Immature natural killer cell (primary cell): ENCODE measurements around the gene EMX1. TPM values are rescaled to one million over a fixed set of nuclear protein-coding genes. Genes with fewer than 3 reads are reported as not detected.

Source experiments
- DNase-seq, 3 donors: peaks; one replicate each; pipeline ENCODE4 v3.0.0; 2022; ENCODE audit warnings: mixed read lengths in 1 of 3
- H3K27ac Mint-ChIP-seq, 6 donors: one replicate each; pipeline ENCODE4 v1.8.0; 2020; ENCODE audit warnings: mixed read lengths in 6 of 6, mild to moderate bottlenecking in 5 of 6, inconsistent platforms in 4 of 6, moderate library complexity in 3 of 6
- H3K27me3 Mint-ChIP-seq, 3 donors: one replicate each; pipeline ENCODE4 v1.8.0; 2020 to 2021; ENCODE audit warnings: low read depth in 3 of 3, mild to moderate bottlenecking in 3 of 3, mixed read lengths in 3 of 3, moderate library complexity in 3 of 3, inconsistent platforms in 1 of 3
- H3K36me3 Mint-ChIP-seq, 3 donors: one replicate each; pipeline ENCODE4 v1.8.0; 2020; ENCODE audit warnings: mixed read lengths in 3 of 3, inconsistent platforms in 2 of 3, mild to moderate bottlenecking in 2 of 3
- H3K4me1 Mint-ChIP-seq, 2 donors: one replicate each; pipeline ENCODE4 v1.8.0; 2020; ENCODE audit warnings: inconsistent platforms in 2 of 2, mild to moderate bottlenecking in 2 of 2, mixed read lengths in 2 of 2, moderate library complexity in 1 of 2
- H3K4me3 Mint-ChIP-seq, 5 donors: one replicate each; pipeline ENCODE4 v1.8.0; 2020; ENCODE audit warnings: mild to moderate bottlenecking in 5 of 5, mixed read lengths in 5 of 5, inconsistent platforms in 3 of 5, moderate library complexity in 3 of 5
- H3K9me3 Mint-ChIP-seq, 6 donors: one replicate each; pipeline ENCODE4 v1.8.0; 2020; ENCODE audit warnings: mild to moderate bottlenecking in 6 of 6, mixed read lengths in 6 of 6, inconsistent platforms in 4 of 6, moderate library complexity in 3 of 6
- polyA plus RNA-seq, 3 donors: library from polyadenylated mRNA; unstranded; fragments of 300-500 nt; fragmentation: Illumina TruSeq; gene quantifications; one replicate each; pipeline ENCODE4 v1.2.3, GENCODE V29; 2021

Gene EMX1
- polyA plus RNA-seq, 3 donors from 2014 or later = not detected

DNA sequence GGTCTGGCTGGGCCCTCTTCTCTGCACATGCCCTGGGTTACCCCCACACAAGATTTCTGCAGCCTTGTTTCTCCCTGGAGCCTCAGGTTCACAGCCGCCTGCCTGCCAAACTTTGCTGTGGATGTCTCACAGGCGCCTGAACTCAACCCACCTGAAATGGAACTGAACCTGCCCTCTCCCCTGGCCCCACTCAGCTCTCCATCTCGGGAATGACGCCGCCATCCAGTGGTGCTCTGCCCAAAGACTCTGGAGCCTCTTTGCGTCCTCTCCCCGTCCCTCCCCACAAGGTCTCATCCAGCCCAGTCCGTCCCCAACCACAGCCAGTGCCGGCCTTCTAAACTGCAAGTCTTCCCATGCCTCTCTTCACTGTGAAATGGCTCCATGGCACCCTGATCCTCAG is 29.1 kb downstream of the EMX1 start:
- Mint-ChIP-seq H3K9me3 (no peaks in the 10 kb centered on the region), H3K4me3 (no peak overlapping the region), H3K27me3 (peaks cover 2 to 4% (median 3%) of the 10 kb centered on the region in 3 donors), H3K4me1 (no peaks in the 10 kb centered on the region), H3K36me3 (peaks cover 0 to 3% (median 0%) of the 10 kb centered on the region in 3 donors), H3K27ac (no peak overlapping the region)
- no peak for DNase-seq

GRCh38 chr2:72947952-72948830 is 30.9 kb downstream of the EMX1 start:
- H3K4me1 Mint-ChIP-seq = peaks cover 3 to 4% of the 10 kb centered on the region in 2 donors
- H3K9me3 Mint-ChIP-seq = no peaks in the 10 kb centered on the region
- no peak overlapping the region for H3K27ac Mint-ChIP-seq
- H3K36me3 Mint-ChIP-seq = peaks cover 0 to 3% (median 0%) of the 10 kb centered on the region in 3 donors
- H3K27me3 Mint-ChIP-seq = peaks cover 0 to 4% (median 3%) of the 10 kb centered on the region in 3 donors
- H3K4me3 Mint-ChIP-seq = no peak overlapping the region
- no peak for DNase-seq

GRCh38 chr2:72949045-72949444 is 31.7 kb downstream of the EMX1 start:
- peaks cover 12 to 13% of the 10 kb centered on the region in 2 donors for H3K4me1 Mint-ChIP-seq
- H3K36me3 Mint-ChIP-seq = peaks cover 0 to 3% (median 0%) of the 10 kb centered on the region in 3 donors
- H3K27me3 Mint-ChIP-seq = peaks cover 0 to 4% (median 3%) of the 10 kb centered on the region in 3 donors
- no peaks in the 10 kb centered on the region for H3K9me3 Mint-ChIP-seq
- no peak overlapping the region for H3K27ac Mint-ChIP-seq
- no peak overlapping the region for H3K4me3 Mint-ChIP-seq
- no peak for DNase-seq

DNA sequence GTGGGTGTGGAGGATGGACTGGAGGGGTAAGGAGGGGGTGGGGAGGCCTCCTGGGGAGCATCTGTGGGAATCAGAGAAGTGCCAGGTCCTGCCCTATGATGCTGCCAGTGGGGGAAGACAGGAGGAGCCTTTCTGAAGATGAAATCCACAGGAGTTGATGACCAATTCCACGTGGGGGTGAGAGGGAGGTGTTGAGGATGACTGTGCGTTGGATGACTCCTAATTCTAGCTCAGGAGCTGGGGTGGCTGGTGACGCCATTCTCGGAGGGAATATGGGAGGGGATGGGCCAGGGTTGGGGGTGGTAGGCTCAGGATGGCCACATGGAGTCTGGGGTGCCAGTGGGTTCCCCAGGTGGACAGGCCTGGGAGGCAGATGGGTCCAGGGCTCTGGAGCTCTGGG is 32.3 kb downstream of the EMX1 start:
- DNase-seq = no peak
- Mint-ChIP-seq H3K27ac (peak overlapping the region in 1 of 6 donors; percentile 40), H3K4me1 (peaks cover 18 to 19% of the 10 kb centered on the region in 2 donors), H3K36me3 (peaks cover 0 to 3% (median 0%) of the 10 kb centered on the region in 3 donors), H3K4me3 (no peak overlapping the region), H3K27me3 (peaks cover 0 to 4% (median 3%) of the 10 kb centered on the region in 3 donors), H3K9me3 (no peaks in the 10 kb centered on the region)

DNA sequence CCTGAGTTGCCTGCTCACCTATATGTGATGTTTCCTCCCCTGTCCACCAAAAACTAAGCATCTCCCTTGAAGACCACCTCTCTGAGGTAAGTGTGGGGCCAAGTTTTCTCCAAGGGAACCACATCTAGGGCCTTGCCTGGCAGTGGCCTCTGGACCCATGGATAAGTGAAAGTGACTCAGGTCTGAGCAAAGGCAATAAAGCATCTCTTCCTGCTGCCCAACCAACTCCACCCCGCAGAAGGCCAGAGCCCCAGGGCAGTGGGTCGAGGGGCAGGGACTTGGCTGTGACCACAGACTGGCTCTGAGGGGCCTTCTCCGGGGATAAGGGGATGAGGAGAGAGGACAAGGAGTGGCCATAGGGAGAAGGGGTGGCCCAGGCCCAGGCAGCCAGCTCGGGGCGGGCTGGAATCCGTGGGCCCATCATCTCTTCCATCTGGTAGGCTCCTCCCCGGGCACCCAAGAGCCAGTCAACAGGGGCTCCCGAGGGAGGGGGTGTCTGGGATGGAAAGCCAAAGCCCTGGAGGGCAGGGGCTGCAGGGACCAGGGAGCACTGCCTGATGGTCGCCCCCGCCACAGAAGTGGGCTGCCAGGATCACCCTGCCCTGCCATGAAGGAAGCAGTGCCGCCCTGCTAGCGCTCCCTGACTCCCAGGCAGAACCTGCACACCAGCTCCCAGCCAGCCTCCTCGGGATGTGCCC is 33.4 kb downstream of the EMX1 start:
- Mint-ChIP-seq H3K36me3 (peaks cover 0 to 3% (median 0%) of the 10 kb centered on the region in 3 donors), H3K9me3 (no peaks in the 10 kb centered on the region), H3K4me1 (peaks cover 29% of the 10 kb centered on the region in 2 donors), H3K27ac (no peak overlapping the region), H3K27me3 (peaks cover 0 to 4% (median 3%) of the 10 kb centered on the region in 3 donors), H3K4me3 (no peak overlapping the region)
- no peak for DNase-seq

DNA sequence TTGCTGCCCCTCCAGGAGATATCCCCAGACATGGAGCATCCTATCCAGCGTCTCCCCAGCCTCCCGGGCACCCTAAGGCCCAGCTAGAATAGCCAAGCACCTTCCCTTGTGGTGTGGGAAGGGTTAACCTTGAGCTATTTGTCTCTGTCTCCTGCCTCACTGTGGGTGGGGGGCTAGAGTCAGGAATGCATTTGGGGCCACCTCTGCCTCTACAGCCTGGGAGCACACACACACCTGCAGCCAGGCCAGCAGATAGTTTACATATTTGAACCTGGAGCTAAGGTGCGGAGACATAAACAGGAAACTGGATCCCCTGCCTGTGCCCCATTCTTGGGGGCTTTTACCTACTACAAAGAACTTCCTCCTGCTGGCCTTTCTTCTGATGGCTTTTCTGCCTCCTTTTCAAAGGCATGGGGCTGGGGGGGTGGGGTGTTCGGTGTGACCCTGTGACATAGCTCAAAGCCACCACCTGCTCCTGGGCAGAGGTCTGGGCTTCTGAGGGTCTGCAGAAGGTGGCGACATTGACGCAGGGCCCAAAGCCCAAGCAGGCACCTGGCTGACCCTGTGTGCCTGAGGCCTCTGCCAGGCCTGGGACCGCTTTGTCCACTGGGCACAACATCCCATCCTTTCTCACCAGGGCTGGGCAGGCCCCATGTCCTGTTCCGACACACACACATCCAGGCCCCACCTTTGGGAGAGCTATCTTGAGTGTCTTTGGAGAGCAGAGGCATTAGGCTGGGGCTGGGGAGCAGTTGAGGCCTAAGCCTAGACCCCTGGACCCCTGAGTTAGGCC is 34.2 kb downstream of the EMX1 start:
- Mint-ChIP-seq H3K36me3 (peaks cover 0 to 3% (median 0%) of the 10 kb centered on the region in 3 donors), H3K9me3 (no peaks in the 10 kb centered on the region), H3K4me3 (no peak overlapping the region), H3K4me1 (peaks cover 33 to 34% of the 10 kb centered on the region in 2 donors), H3K27me3 (peaks cover 0 to 4% (median 3%) of the 10 kb centered on the region in 3 donors), H3K27ac (no peak overlapping the region)
- no peak for DNase-seq

- Mint-ChIP-seq H3K27me3 (peaks cover 0 to 3% (median 0%) of the 10 kb centered on the region in 3 donors), H3K36me3 (peaks cover 0 to 7% (median 3%) of the 10 kb centered on the region in 3 donors), H3K9me3 (no peaks in the 10 kb centered on the region), H3K4me1 (peaks cover 41% of the 10 kb centered on the region in 2 donors), H3K4me3 (no peak overlapping the region), H3K27ac (peak overlapping the region in 2 of 6 donors; percentile 15 to 31)
- no peak for DNase-seq
Measured at GRCh38 chr2:72952110-72952823, 34.9 kb downstream of the EMX1 start.

- H3K9me3 Mint-ChIP-seq = no peaks in the 10 kb centered on the region
- peaks cover 0 to 3% (median 0%) of the 10 kb centered on the region in 3 donors for H3K27me3 Mint-ChIP-seq
- H3K4me3 Mint-ChIP-seq = peak overlapping the region; percentile 89 to 98 (median 93)
- H3K4me1 Mint-ChIP-seq = peaks cover 47 to 48% of the 10 kb centered on the region in 2 donors
- DNase-seq = no peak
- peak overlapping the region; percentile 90 to 95 (median 93) for H3K27ac Mint-ChIP-seq
- peaks cover 0 to 7% (median 3%) of the 10 kb centered on the region in 3 donors for H3K36me3 Mint-ChIP-seq
Measured at GRCh38 chr2:72952961-72953360, 35.6 kb downstream of the EMX1 start.

GRCh38 chr2:72953528-72953927 is 36.2 kb downstream of the EMX1 start:
- Mint-ChIP-seq H3K27me3 (peaks cover 0 to 3% (median 0%) of the 10 kb centered on the region in 3 donors), H3K4me3 (peak overlapping the region; percentile 89 to 98 (median 93)), H3K9me3 (no peaks in the 10 kb centered on the region), H3K27ac (peak overlapping the region; percentile 90 to 95 (median 93)), H3K36me3 (peaks cover 0 to 7% (median 3%) of the 10 kb centered on the region in 3 donors), H3K4me1 (peaks cover 53% of the 10 kb centered on the region in 2 donors)
- DNase-seq = no peak

GRCh38 chr2:72953976-72954375 is 36.7 kb downstream of the EMX1 start:
- Mint-ChIP-seq H3K9me3 (no peaks in the 10 kb centered on the region), H3K27ac (peak overlapping the region; percentile 90 to 95 (median 93)), H3K4me3 (peak overlapping the region; percentile 89 to 98 (median 93)), H3K27me3 (peaks cover 0 to 2% (median 0%) of the 10 kb centered on the region in 3 donors), H3K36me3 (peaks cover 0 to 7% (median under 1%) of the 10 kb centered on the region in 3 donors), H3K4me1 (peaks cover 54 to 58% of the 10 kb centered on the region in 2 donors)
- peak; percentile 42 to 57 (median 55) for DNase-seq

GRCh38 chr2:72954376-72955227 is 37.3 kb downstream of the EMX1 start:
- Mint-ChIP-seq H3K27me3 (peaks cover 0 to 2% (median 0%) of the 10 kb centered on the region in 3 donors), H3K27ac (peak overlapping the region; percentile 90 to 95 (median 93)), H3K4me3 (peak overlapping the region; percentile 89 to 98 (median 93)), H3K9me3 (no peaks in the 10 kb centered on the region), H3K4me1 (peaks cover 60 to 64% of the 10 kb centered on the region in 2 donors), H3K36me3 (peaks cover 0 to 10% (median 0%) of the 10 kb centered on the region in 3 donors)
- DNase-seq = no peak
